Inferior parietal cortex (tissue), 1 donor: ENCODE measurements around the gene SYNE1.
A peak's percentile ranks its signal among the peaks of the same experiment; 100 is the strongest.
"Not testable (repeated sequence)": the region's sequence is repeated elsewhere in the genome, so short reads cannot be mapped to it uniquely, and the experiment has no call there.

Source experiments
- DNase-seq: peaks from one replicate; pipeline ENCODE4 v3.0.0-alpha.2; 2016; ENCODE audit errors: extremely low spot score

The SYNE1 gene

GRCh38 chr6:152571089-152571488 lies 66.1 kb downstream of the SYNE1 start:
- DNase-seq, result no peak

- DNase-seq, result no peak
These were observed 70.9 kb downstream of the SYNE1 start for GRCh38 chr6:152566103-152566875.

GRCh38 chr6:152563177-152563576 lies 74.0 kb downstream of the SYNE1 start:
- DNase-seq, result no peak

GRCh38 chr6:152558798-152559197 lies 78.4 kb downstream of the SYNE1 start:
- not testable (repeated sequence) for DNase-seq

GRCh38 chr6:152557502-152557901 lies 79.7 kb downstream of the SYNE1 start:
- no peak for DNase-seq

- no peak for DNase-seq
These were observed 82.3 kb downstream of the SYNE1 start for GRCh38 chr6:152554851-152555250.

- DNase-seq, result peak; percentile 68
These were observed 84.4 kb downstream of the SYNE1 start for GRCh38 chr6:152552616-152553209.

GRCh38 chr6:152543519-152543918 lies 93.6 kb downstream of the SYNE1 start:
- DNase-seq, result no peak

GRCh38 chr6:152540381-152540780 lies 96.8 kb downstream of the SYNE1 start:
- DNase-seq, result no peak

- no peak for DNase-seq
These were observed 102.6 kb downstream of the SYNE1 start for GRCh38 chr6:152534541-152534940.

GRCh38 chr6:152532556-152533422 lies 104.4 kb downstream of the SYNE1 start:
- DNase-seq, result no peak

GRCh38 chr6:152531659-152532058 lies 105.5 kb downstream of the SYNE1 start:
- DNase-seq, result no peak

- no peak for DNase-seq
These were observed 107.8 kb downstream of the SYNE1 start for GRCh38 chr6:152529369-152529768.

GRCh38 chr6:152514120-152514519 lies 123.0 kb downstream of the SYNE1 start:
- not testable (repeated sequence) for DNase-seq

GRCh38 chr6:152509916-152510315 lies 127.2 kb downstream of the SYNE1 start:
- DNase-seq, result no peak

GRCh38 chr6:152508477-152508876 lies 128.7 kb downstream of the SYNE1 start:
- no peak for DNase-seq

- no peak for DNase-seq
These were observed 133.6 kb downstream of the SYNE1 start for GRCh38 chr6:152503546-152503945.

GRCh38 chr6:152502421-152503188 lies 134.6 kb downstream of the SYNE1 start:
- no peak for DNase-seq

GRCh38 chr6:152499931-152500330 lies 137.2 kb downstream of the SYNE1 start:
- DNase-seq, result no peak

GRCh38 chr6:152496731-152497130 lies 140.4 kb downstream of the SYNE1 start:
- DNase-seq, result no peak

GRCh38 chr6:152495456-152495855 lies 141.7 kb downstream of the SYNE1 start:
- DNase-seq, result not testable (repeated sequence)

GRCh38 chr6:152492281-152492680 lies 144.9 kb downstream of the SYNE1 start:
- DNase-seq, result not testable (repeated sequence)
